Measurements from ENCODE around the gene NHLRC2. TPM values are rescaled to one million over a fixed set of nuclear protein-coding genes. Genes with fewer than 3 reads are reported as not detected.
A peak's percentile ranks its signal among the peaks of the same experiment; 100 is the strongest.

Gene NHLRC2
- total RNA-seq, 2 experiments from 2014 or later, result 4.6 TPM

DNA sequence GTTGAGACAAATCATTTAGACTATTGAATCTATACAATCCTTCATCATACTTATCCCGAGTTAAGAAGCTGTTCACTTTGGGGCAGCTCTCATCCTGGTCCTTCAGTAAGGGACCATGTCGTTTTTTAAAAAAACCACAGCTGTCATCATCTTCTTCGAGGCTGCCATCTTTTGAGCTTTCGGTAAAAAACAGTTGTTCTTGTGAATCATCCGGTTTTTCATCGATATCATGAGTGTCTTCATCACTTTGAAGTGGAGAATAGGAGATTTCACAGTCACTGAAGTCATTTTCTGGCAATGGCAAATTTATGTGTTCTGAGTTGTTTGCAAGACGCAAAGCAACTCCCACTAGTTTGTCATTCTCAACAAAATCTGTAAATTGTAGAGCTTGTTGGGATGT, 4.5 kb upstream of the NHLRC2 start:
- H3K9me3 ChIP-seq (ENCODE audit: control insufficient read depth in 1 of 2, insufficient read depth in 1 of 2, low read length in 2 of 2), result no peaks in the 10 kb centered on the region
- peaks cover 18% of the 10 kb centered on the region for H3K36me3 Mint-ChIP-seq (ENCODE audit: low read depth)
- no peak overlapping the region for H3K27ac ChIP-seq (ENCODE audit: low read depth in 1 of 2, low read length in 2 of 2)
- intact Hi-C loops (cut with DNase I, micrococcal nuclease), result loop anchor here (5.0 to 10.0 kb wide), 2 partner anchors 112 to 165 kb away; no protein-coding TSS in a partner anchor
- H3K36me3 ChIP-seq (ENCODE audit: insufficient read depth, low read length), result no peaks in the 10 kb centered on the region
- ATAC-seq (ENCODE audit: poor library complexity), result no peak
- no peaks in the 10 kb centered on the region for H3K27me3 Mint-ChIP-seq
- TF ChIP-seq, protein P1, sequence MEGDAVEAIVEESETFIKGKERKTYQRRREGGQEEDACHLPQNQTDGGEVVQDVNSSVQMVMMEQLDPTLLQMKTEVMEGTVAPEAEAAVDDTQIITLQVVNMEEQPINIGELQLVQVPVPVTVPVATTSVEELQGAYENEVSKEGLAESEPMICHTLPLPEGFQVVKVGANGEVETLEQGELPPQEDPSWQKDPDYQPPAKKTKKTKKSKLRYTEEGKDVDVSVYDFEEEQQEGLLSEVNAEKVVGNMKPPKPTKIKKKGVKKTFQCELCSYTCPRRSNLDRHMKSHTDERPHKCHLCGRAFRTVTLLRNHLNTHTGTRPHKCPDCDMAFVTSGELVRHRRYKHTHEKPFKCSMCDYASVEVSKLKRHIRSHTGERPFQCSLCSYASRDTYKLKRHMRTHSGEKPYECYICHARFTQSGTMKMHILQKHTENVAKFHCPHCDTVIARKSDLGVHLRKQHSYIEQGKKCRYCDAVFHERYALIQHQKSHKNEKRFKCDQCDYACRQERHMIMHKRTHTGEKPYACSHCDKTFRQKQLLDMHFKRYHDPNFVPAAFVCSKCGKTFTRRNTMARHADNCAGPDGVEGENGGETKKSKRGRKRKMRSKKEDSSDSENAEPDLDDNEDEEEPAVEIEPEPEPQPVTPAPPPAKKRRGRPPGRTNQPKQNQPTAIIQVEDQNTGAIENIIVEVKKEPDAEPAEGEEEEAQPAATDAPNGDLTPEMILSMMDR (IDR thresholded peaks at IDR 0.05), result no peak
- H3K27me3 ChIP-seq (ENCODE audit: control insufficient read depth in 1 of 2, insufficient read depth in 2 of 2, low read length in 2 of 2), result no peaks in the 10 kb centered on the region
- H3K4me3 ChIP-seq (ENCODE audit: low read length), result no peak overlapping the region
- no peaks in the 10 kb centered on the region for H3K9me3 Mint-ChIP-seq
- H3K4me3 Mint-ChIP-seq, result peak overlapping the region; percentile 17
- POLR2A ChIA-PET, result no interaction called here
- CTCF ChIA-PET, result interaction anchor here (0.6 kb wide), 1 partner anchor 17 kb away, joined by 3 read pairs; no protein-coding TSS in a partner anchor
- DNase-seq, result peak in 1 of 14 experiments; percentile 20
- H3K27ac Mint-ChIP-seq, result no peak overlapping the region
- H3K4me1 ChIP-seq (ENCODE audit: insufficient read depth, low read length), result peaks cover 13% of the 10 kb centered on the region
- H3K4me1 Mint-ChIP-seq (ENCODE audit: low read depth), result peaks cover 40% of the 10 kb centered on the region

DNA sequence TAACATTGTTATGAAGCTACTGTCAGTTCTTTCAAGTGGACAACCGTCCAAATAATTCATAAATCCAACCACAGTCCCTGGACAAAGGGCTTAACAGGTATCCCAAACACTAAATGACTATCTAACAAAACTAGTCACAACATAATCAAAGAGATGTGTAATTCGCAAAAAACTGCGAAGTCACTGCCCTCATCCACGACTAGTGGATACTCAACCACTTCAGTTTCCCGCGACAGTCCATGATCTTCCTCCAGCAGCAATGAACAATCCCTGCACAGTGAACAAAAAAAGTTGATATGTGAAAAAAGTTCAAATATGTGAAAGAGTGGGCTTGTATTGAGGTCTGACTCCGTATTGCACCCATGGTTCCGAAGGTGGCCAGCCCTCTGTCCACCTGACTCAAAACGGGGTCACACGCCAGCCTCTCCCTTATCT, 866 bp upstream of the NHLRC2 start:
- ChIA-PET POLR2A (interaction anchor here (1.4 kb wide), 1 partner anchor 108 kb away, joined by 5 read pairs; no protein-coding TSS in a partner anchor), CTCF (no interaction called here)
- H3K27me3 ChIP-seq (ENCODE audit: control insufficient read depth in 1 of 2, insufficient read depth in 2 of 2, low read length in 2 of 2), result no peaks in the 10 kb centered on the region
- H3K9me3 ChIP-seq (ENCODE audit: control insufficient read depth in 1 of 2, insufficient read depth in 1 of 2, low read length in 2 of 2), result no peaks in the 10 kb centered on the region
- Mint-ChIP-seq H3K4me1 (ENCODE audit: low read depth) (peaks cover 63% of the 10 kb centered on the region), H3K4me3 (peak overlapping the region; percentile 99), H3K27me3 (no peaks in the 10 kb centered on the region), H3K9me3 (no peaks in the 10 kb centered on the region), H3K36me3 (ENCODE audit: low read depth) (peaks cover 23% of the 10 kb centered on the region), H3K27ac (peak overlapping the region; percentile 90)
- intact Hi-C loops (cut with DNase I, micrococcal nuclease), result loop anchor here (5.0 to 10.0 kb wide), 2 partner anchors 109 to 169 kb away; no protein-coding TSS in a partner anchor
- H3K4me1 ChIP-seq (ENCODE audit: insufficient read depth, low read length), result peaks cover 23% of the 10 kb centered on the region
- no peaks in the 10 kb centered on the region for H3K36me3 ChIP-seq (ENCODE audit: insufficient read depth, low read length)
- TF ChIP-seq, protein P1 (IDR thresholded peaks at IDR 0.05), result no peak
- H3K4me3 ChIP-seq (ENCODE audit: low read length), result peak overlapping the region; percentile 84
- H3K27ac ChIP-seq (ENCODE audit: low read depth in 1 of 2, low read length in 2 of 2), result peak overlapping the region in 1 of 2 donors; percentile 42
- ATAC-seq (ENCODE audit: poor library complexity) (no peak), DNase-seq (no peak)

DNA sequence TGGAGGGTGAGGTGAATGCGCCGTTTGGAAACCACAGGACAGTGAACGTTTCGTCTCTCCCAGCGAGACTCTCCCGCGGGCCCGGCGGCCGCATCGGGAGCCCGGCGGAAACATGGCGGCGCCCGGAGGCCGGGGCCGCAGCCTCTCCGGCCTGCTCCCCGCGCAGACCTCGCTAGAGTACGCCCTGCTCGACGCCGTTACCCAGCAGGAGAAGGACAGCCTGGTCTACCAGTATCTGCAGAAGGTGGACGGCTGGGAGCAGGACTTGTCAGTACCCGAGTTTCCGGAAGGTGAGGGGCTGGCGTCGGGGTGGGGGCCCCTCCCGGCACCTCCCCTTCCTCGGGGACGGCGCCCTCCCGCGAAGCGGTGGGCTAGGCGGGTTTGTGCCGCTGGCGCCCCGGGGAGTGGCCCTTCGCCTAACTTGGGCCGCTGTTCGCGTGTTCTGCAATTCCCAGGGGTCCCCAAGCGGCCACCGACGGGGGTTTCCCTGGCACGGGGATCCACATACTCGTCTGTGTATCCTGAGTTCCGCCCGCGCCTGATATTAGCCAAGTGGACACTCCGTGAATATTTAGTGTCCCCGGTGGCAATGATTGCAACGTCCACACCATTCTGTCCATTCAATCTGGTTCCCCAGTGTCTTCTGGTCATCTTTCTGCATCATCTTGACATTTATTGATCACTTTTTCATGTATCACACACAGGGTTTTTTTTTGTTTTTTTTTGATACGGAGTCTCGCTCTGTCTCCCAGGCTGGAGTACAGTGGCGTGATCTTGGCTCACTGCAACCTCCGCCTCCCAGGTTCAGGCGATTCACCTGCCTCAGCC, 514 bp downstream of the NHLRC2 start:
- Histone ChIP-seq H3K36me3 (ENCODE audit: insufficient read depth, low read length) (peaks cover 11% of the 10 kb centered on the region), H3K27me3 (ENCODE audit: control insufficient read depth in 1 of 2, insufficient read depth in 2 of 2, low read length in 2 of 2) (no peaks in the 10 kb centered on the region), H3K27ac (ENCODE audit: low read depth in 1 of 2, low read length in 2 of 2) (peak overlapping the region; percentile 42 to 51), H3K4me1 (ENCODE audit: insufficient read depth, low read length) (peaks cover 23% of the 10 kb centered on the region), H3K9me3 (ENCODE audit: control insufficient read depth in 1 of 2, insufficient read depth in 1 of 2, low read length in 2 of 2) (no peaks in the 10 kb centered on the region), H3K4me3 (ENCODE audit: low read length) (peak overlapping the region; percentile 84)
- Mint-ChIP-seq H3K4me3 (peak overlapping the region; percentile 99), H3K9me3 (no peaks in the 10 kb centered on the region), H3K27ac (peak overlapping the region; percentile 90), H3K4me1 (ENCODE audit: low read depth) (peaks cover 54% of the 10 kb centered on the region), H3K36me3 (ENCODE audit: low read depth) (peaks cover 37% of the 10 kb centered on the region), H3K27me3 (no peaks in the 10 kb centered on the region)
- TF ChIP-seq, protein P1 (IDR thresholded peaks at IDR 0.05), result no peak
- DNase-seq (peak in 11 of 14 experiments; percentile 17 to 71 (median 31)), ATAC-seq (ENCODE audit: poor library complexity) (peak; percentile 57)
- POLR2A ChIA-PET, result no interaction called here
- CTCF ChIA-PET, result no interaction called here
- intact Hi-C loops (cut with DNase I, micrococcal nuclease), result loop anchor here (5.0 to 10.0 kb wide), 3 partner anchors 107 to 317 kb away; partner anchors contain the start of gene CCDC186 (in 1 of the 2)
